HG02943 (cell line): Measurements from ENCODE around the gene COPB1.

Experiments used
- ATAC-seq: cut with Tn5 transposase; IDR thresholded peaks from one replicate; pipeline ENCODE4 v1.9.1; 2021; ENCODE audit warnings: mild to moderate bottlenecking, low read depth, moderate library complexity; ENCODE audit not compliant: unreplicated experiment

Gene COPB1

GRCh38 chr11:14513800-14514199 is 14.2 kb upstream of the COPB1 start:
- ATAC-seq, result no peak

GRCh38 chr11:14506532-14506931 is 6.9 kb upstream of the COPB1 start:
- ATAC-seq, result no peak

- ATAC-seq, result no peak
Measured at GRCh38 chr11:14503023-14503422, 3.4 kb upstream of the COPB1 start.

GRCh38 chr11:14502039-14502438 is 2.4 kb upstream of the COPB1 start:
- ATAC-seq, result no peak

- ATAC-seq, result peak; percentile 63
Measured at GRCh38 chr11:14500181-14500651, 605 bp upstream of the COPB1 start.

GRCh38 chr11:14499178-14499559 is 442 bp downstream of the COPB1 start:
- ATAC-seq, result peak; percentile 14

GRCh38 chr11:14480716-14481115 is 18.9 kb downstream of the COPB1 start:
- no peak for ATAC-seq

- ATAC-seq, result no peak
Measured at GRCh38 chr11:14471127-14471526, 28.5 kb downstream of the COPB1 start.

GRCh38 chr11:14463623-14464022 is 36.0 kb downstream of the COPB1 start:
- ATAC-seq, result no peak

- no peak for ATAC-seq
Measured at GRCh38 chr11:14460147-14460546, 39.5 kb downstream of the COPB1 start.

GRCh38 chr11:14458377-14458776 is 41.2 kb downstream of the COPB1 start:
- ATAC-seq, result no peak

GRCh38 chr11:14455648-14456430 is 43.8 kb downstream of the COPB1 start:
- ATAC-seq, result no peak

- no peak for ATAC-seq
Measured at GRCh38 chr11:14454861-14455632, 44.6 kb downstream of the COPB1 start.

GRCh38 chr11:14451825-14452224 is 47.8 kb downstream of the COPB1 start:
- no peak for ATAC-seq

GRCh38 chr11:14449302-14449714 is 50.3 kb downstream of the COPB1 start:
- ATAC-seq, result no peak

- ATAC-seq, result no peak
Measured at GRCh38 chr11:14448240-14448639, 51.4 kb downstream of the COPB1 start.

GRCh38 chr11:14446701-14447169 is 52.9 kb downstream of the COPB1 start:
- ATAC-seq, result no peak

- no peak for ATAC-seq
Measured at GRCh38 chr11:14445542-14446530, 53.8 kb downstream of the COPB1 start.

GRCh38 chr11:14444441-14445189 is 55.0 kb downstream of the COPB1 start:
- no peak for ATAC-seq

GRCh38 chr11:14443638-14444037 is 56.0 kb downstream of the COPB1 start:
- ATAC-seq, result no peak
